Thymus (tissue), 11 donors: ENCODE results near the gene AGPAT4. TPM values are rescaled to one million over a fixed set of nuclear protein-coding genes. Genes with fewer than 3 reads are reported as not detected.

Experiments
- DNase-seq, 9 donors: peaks; one replicate each; pipeline ENCODE4 v3.0.0-alpha.2; 2013; ENCODE audit warnings: low spot score in 9 of 9, low read depth in 6 of 9, missing footprints in 1 of 9
- H3K27ac ChIP-seq, 2 donors: one replicate each; pipeline ENCODE4 v1.5.1; 2013; ENCODE audit warnings: control low read depth in 1 of 2, low read depth in 1 of 2, low read length in 1 of 2, mild to moderate bottlenecking in 1 of 2, moderate library complexity in 1 of 2
- H3K27me3 ChIP-seq, 2 donors: one replicate each; pipeline ENCODE4 v1.5.1; 2013; ENCODE audit warnings: low read length in 1 of 2; ENCODE audit not compliant: control insufficient read depth in 2 of 2, insufficient read depth in 1 of 2
- H3K36me3 ChIP-seq, 2 donors: one replicate each; pipeline ENCODE4 v1.5.1; 2013; ENCODE audit warnings: low read length in 1 of 2, mild to moderate bottlenecking in 1 of 2, moderate library complexity in 1 of 2; ENCODE audit not compliant: control insufficient read depth in 2 of 2, insufficient read depth in 2 of 2
- H3K4me1 ChIP-seq, 2 donors: one replicate each; pipeline ENCODE4 v1.5.1; 2013; ENCODE audit warnings: low read length in 2 of 2; ENCODE audit not compliant: control insufficient read depth in 2 of 2, insufficient read depth in 2 of 2
- H3K4me3 ChIP-seq, 2 donors: one replicate each; pipeline ENCODE4 v1.5.1; 2013; ENCODE audit warnings: low read length in 2 of 2, control low read depth in 1 of 2, mild to moderate bottlenecking in 1 of 2
- H3K9me3 ChIP-seq, 2 donors: one replicate each; pipeline ENCODE4 v1.5.1; 2013; ENCODE audit warnings: low read length in 1 of 2, mild to moderate bottlenecking in 1 of 2; ENCODE audit not compliant: control insufficient read depth in 2 of 2, insufficient read depth in 1 of 2
- WGBS: extraction: QIAGEN DNeasy Blood & Tissue Kit; methylation state at CpG from one replicate; pipeline ENCODE4 v1.1.7; 2013; 5-methylcytosine and 5-hydroxymethylcytosine counted together
- polyA plus RNA-seq: library from polyadenylated mRNA; stranded (reverse); fragments of 200-250 nt; gene quantifications from one replicate; pipeline ENCODE4 v1.2.3, GENCODE V29; 2013
- total RNA-seq: library from RNA; stranded (reverse); fragments of 120-200 nt; gene quantifications from one replicate; pipeline ENCODE4 v1.2.4, GENCODE V29; 2013
- donor health status: healthy.

AGPAT4 gene
- total and polyA plus RNA-seq, 2 donors, result 2.7 to 2.9 TPM

- WGBS, result 96% methylated on average over 23 of the region's 23 CpGs
- Histone ChIP-seq H3K27ac (no peak overlapping the region), H3K4me1 (no peaks in the 10 kb centered on the region), H3K27me3 (no peaks in the 10 kb centered on the region), H3K9me3 (no peaks in the 10 kb centered on the region), H3K4me3 (no peak overlapping the region), H3K36me3 (peaks cover 2 to 3% of the 10 kb centered on the region in 2 donors)
- no peak for DNase-seq
These were observed 135.1 kb downstream of the AGPAT4 start for GRCh38 chr6:161138543-161139303.

GRCh38 chr6:161137839-161138542 lies 135.9 kb downstream of the AGPAT4 start:
- WGBS, result 96% methylated on average over 12 of the region's 12 CpGs
- no peaks in the 10 kb centered on the region for H3K9me3 ChIP-seq
- H3K27me3 ChIP-seq, result no peaks in the 10 kb centered on the region
- no peaks in the 10 kb centered on the region for H3K4me1 ChIP-seq
- H3K36me3 ChIP-seq, result peaks cover 3 to 5% of the 10 kb centered on the region in 2 donors
- no peak overlapping the region for H3K27ac ChIP-seq
- no peak overlapping the region for H3K4me3 ChIP-seq
- no peak for DNase-seq

- no peak overlapping the region for H3K4me3 ChIP-seq
- no peak for DNase-seq
- WGBS, result 97% methylated on average over 11 of the region's 11 CpGs
- H3K9me3 ChIP-seq, result peaks cover 0 to 2% of the 10 kb centered on the region in 2 donors
- H3K4me1 ChIP-seq, result no peaks in the 10 kb centered on the region
- no peaks in the 10 kb centered on the region for H3K27me3 ChIP-seq
- peaks cover 3 to 5% of the 10 kb centered on the region in 2 donors for H3K36me3 ChIP-seq
- H3K27ac ChIP-seq, result no peak overlapping the region
These were observed 136.5 kb downstream of the AGPAT4 start for GRCh38 chr6:161137320-161137719.

GRCh38 chr6:161136655-161137054 lies 137.2 kb downstream of the AGPAT4 start:
- 97% methylated on average over 11 of the region's 11 CpGs for WGBS
- H3K27me3 ChIP-seq, result no peaks in the 10 kb centered on the region
- H3K27ac ChIP-seq, result no peak overlapping the region
- no peak for DNase-seq
- no peak overlapping the region for H3K4me3 ChIP-seq
- no peaks in the 10 kb centered on the region for H3K4me1 ChIP-seq
- H3K36me3 ChIP-seq, result peaks cover 3 to 5% of the 10 kb centered on the region in 2 donors
- peaks cover 0 to 3% of the 10 kb centered on the region in 2 donors for H3K9me3 ChIP-seq

- no peak for DNase-seq
- Histone ChIP-seq H3K4me3 (no peak overlapping the region), H3K27me3 (no peaks in the 10 kb centered on the region), H3K36me3 (peaks cover 3 to 5% of the 10 kb centered on the region in 2 donors), H3K27ac (no peak overlapping the region), H3K9me3 (peaks cover 0 to 3% of the 10 kb centered on the region in 2 donors), H3K4me1 (no peaks in the 10 kb centered on the region)
- 94% methylated on average over 23 of the region's 23 CpGs for WGBS
These were observed 137.9 kb downstream of the AGPAT4 start for GRCh38 chr6:161135695-161136591.

- 97% methylated on average over 17 of the region's 17 CpGs for WGBS
- no peak for DNase-seq
These were observed 139.1 kb downstream of the AGPAT4 start for GRCh38 chr6:161134550-161135298.

GRCh38 chr6:161133963-161134362 lies 139.9 kb downstream of the AGPAT4 start:
- WGBS, result 98% methylated on average over 9 of the region's 9 CpGs
- Histone ChIP-seq H3K36me3 (peaks cover 3 to 5% of the 10 kb centered on the region in 2 donors), H3K27me3 (no peaks in the 10 kb centered on the region), H3K4me1 (no peaks in the 10 kb centered on the region), H3K9me3 (peaks cover 0 to 3% of the 10 kb centered on the region in 2 donors), H3K27ac (no peak overlapping the region), H3K4me3 (no peak overlapping the region)
- no peak for DNase-seq

More at GRCh38 chr6:161134550-161135298, 139.1 kb downstream of the AGPAT4 start:
- peaks cover 3 to 5% of the 10 kb centered on the region in 2 donors for H3K36me3 ChIP-seq
- no peak overlapping the region for H3K4me3 ChIP-seq
- no peak overlapping the region for H3K27ac ChIP-seq
- H3K4me1 ChIP-seq, result no peaks in the 10 kb centered on the region
- peaks cover 0 to 3% of the 10 kb centered on the region in 2 donors for H3K9me3 ChIP-seq
- H3K27me3 ChIP-seq, result no peaks in the 10 kb centered on the region

GRCh38 chr6:161132384-161132783 lies 141.5 kb downstream of the AGPAT4 start:
- Histone ChIP-seq H3K9me3 (peaks cover 0 to 3% of the 10 kb centered on the region in 2 donors), H3K36me3 (peaks cover 5 to 7% of the 10 kb centered on the region in 2 donors), H3K27ac (no peak overlapping the region), H3K4me3 (no peak overlapping the region), H3K4me1 (no peaks in the 10 kb centered on the region), H3K27me3 (no peaks in the 10 kb centered on the region)
- whole genome bisulfite sequencing, result 98% methylated on average over 11 of the region's 11 CpGs
- DNase-seq, result no peak
